ENCODE measurements around the gene MPV17L2. TPM values are rescaled to one million over a fixed set of nuclear protein-coding genes. Genes with fewer than 3 reads are reported as not detected.

The MPV17L2 gene
- total RNA-seq, 4 donors from 2014 or later = 4.7 to 57.7 (median 29.3) TPM

- intact Hi-C loops (cut with DNase I) = no loop called here
- no peaks in the 10 kb centered on the region for H3K9me3 ChIP-seq
- peaks cover 7 to 24% of the 10 kb centered on the region in 2 donors for H3K4me1 ChIP-seq
- peaks cover 12% of the 10 kb centered on the region for H3K27me3 ChIP-seq
- no peak for DNase-seq
- no peaks in the 10 kb centered on the region for H3K36me3 ChIP-seq
- WGBS, 2 donors = 70 to 84% methylated on average over 6 of the region's 6 CpGs
- TF ChIP-seq CTCF (IDR thresholded peaks at IDR 0.05) = no peak
- TF ChIP-seq POLR2A (IDR thresholded peaks at IDR 0.05) = no peak
- H3K27ac ChIP-seq = no peak overlapping the region
- no peak overlapping the region for H3K4me3 ChIP-seq (replicated peaks in 1 of 3)
Measured at GRCh38 chr19:18227781-18228271, 34.8 kb downstream of the MPV17L2 start.

GRCh38 chr19:18229474-18229873 is 36.5 kb downstream of the MPV17L2 start:
- intact Hi-C loops (cut with DNase I) = no loop called here
- no peak overlapping the region for H3K27ac ChIP-seq
- WGBS, 2 donors = 73 to 75% methylated on average over 5 of the region's 5 CpGs
- H3K27me3 ChIP-seq = peaks cover 18% of the 10 kb centered on the region
- H3K4me1 ChIP-seq = peaks cover 7 to 19% of the 10 kb centered on the region in 2 donors
- no peak overlapping the region for H3K4me3 ChIP-seq (replicated peaks in 1 of 3)
- H3K36me3 ChIP-seq = no peaks in the 10 kb centered on the region
- TF ChIP-seq CTCF (IDR thresholded peaks at IDR 0.05) (peak in 4 of 6 experiments; percentile 12 to 44 (median 30)), POLR2A (IDR thresholded peaks at IDR 0.05) (no peak)
- no peak for DNase-seq
- no peaks in the 10 kb centered on the region for H3K9me3 ChIP-seq

DNA sequence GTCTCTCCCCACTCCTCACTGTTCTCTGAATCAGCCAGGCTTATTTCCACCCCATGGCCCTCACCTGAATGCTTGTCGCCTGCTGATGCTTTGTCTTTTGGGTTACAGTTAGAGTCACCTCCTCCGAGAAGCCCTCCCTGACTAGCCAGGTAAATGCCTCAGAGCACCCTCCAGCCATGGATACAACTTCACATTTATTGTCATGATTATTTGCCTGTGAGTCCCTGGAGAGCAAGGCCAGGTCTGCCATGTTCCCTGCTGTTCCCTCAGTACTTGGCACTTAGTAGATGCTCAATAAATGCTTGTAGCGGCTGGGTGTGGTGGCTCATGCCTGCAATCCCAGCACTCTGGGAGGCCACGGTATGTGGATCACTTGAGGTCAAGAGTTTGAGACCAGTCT is 36.9 kb downstream of the MPV17L2 start:
- no peak overlapping the region for H3K27ac ChIP-seq
- intact Hi-C loops (cut with DNase I) = no loop called here
- no peaks in the 10 kb centered on the region for H3K9me3 ChIP-seq
- H3K4me1 ChIP-seq = peaks cover 4 to 16% of the 10 kb centered on the region in 2 donors
- H3K27me3 ChIP-seq = peaks cover 16% of the 10 kb centered on the region
- WGBS, 2 donors = 74 to 88% methylated on average over 4 of the region's 4 CpGs
- no peaks in the 10 kb centered on the region for H3K36me3 ChIP-seq
- no peak for DNase-seq
- H3K4me3 ChIP-seq (replicated peaks in 1 of 3) = no peak overlapping the region
- TF ChIP-seq POLR2A (IDR thresholded peaks at IDR 0.05) (no peak), CTCF (IDR thresholded peaks at IDR 0.05) (no peak)

DNA sequence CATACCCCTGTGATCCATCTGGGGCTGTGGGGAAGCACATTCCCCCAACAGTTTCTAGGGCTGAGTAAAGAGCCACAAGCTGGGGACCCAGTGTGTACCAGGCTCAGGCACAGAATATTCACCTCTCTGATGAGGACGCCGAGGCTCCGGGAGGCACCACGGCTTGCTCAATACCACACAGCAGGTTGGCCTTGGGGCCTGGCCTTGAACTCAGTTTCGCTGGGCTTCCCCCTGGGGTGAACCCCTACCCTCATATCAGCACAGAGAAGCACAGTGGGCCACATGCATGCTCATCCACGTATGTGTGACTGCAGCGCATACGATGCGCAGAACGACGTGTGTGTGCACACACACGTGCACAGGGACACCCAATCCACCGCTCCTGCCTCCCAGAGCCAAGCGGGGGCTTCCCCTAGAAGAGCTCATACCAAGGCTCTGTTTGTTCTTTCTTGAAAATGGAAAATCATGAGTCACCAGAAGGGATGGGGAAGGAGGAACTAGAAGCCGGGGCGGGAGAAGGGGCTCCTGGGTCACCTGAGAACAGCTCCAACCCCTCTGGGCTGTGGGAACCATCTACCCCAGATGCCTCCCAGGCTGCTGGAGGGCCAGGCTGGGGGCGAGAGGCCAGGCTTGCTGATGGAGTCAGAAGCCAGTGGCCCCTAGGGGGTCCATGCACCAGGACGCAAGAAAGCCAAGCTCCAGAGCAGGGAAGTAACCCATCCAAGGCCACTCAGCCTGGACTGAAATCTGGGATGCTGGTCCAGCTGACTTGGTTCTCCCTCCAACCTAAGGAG is 38.1 kb downstream of the MPV17L2 start:
- no peak for DNase-seq
- Histone ChIP-seq H3K27me3 (peaks cover 10% of the 10 kb centered on the region), H3K27ac (no peak overlapping the region), H3K36me3 (no peaks in the 10 kb centered on the region), H3K9me3 (no peaks in the 10 kb centered on the region), H3K4me3 (replicated peaks in 1 of 3) (no peak overlapping the region), H3K4me1 (peaks cover 0 to 4% of the 10 kb centered on the region in 2 donors)
- no peak for TF ChIP-seq POLR2A (IDR thresholded peaks at IDR 0.05)
- TF ChIP-seq CTCF (IDR thresholded peaks at IDR 0.05) = no peak
- WGBS, 2 donors = 65 to 73% methylated on average over 15 of the region's 18 CpGs
- intact Hi-C loops (cut with DNase I) = no loop called here

- TF ChIP-seq POLR2A (IDR thresholded peaks at IDR 0.05) (no peak), CTCF (IDR thresholded peaks at IDR 0.05) (no peak)
- intact Hi-C loops (cut with DNase I) = no loop called here
- Histone ChIP-seq H3K4me3 (replicated peaks in 1 of 3) (no peak overlapping the region), H3K36me3 (no peaks in the 10 kb centered on the region), H3K4me1 (no peaks in the 10 kb centered on the region), H3K27me3 (peaks cover 10% of the 10 kb centered on the region), H3K9me3 (no peaks in the 10 kb centered on the region), H3K27ac (no peak overlapping the region)
- DNase-seq = no peak
- WGBS, 2 donors = 33 to 38% methylated on average over 4 of the region's 4 CpGs
Measured at GRCh38 chr19:18231775-18232174, 38.8 kb downstream of the MPV17L2 start.

All from thyroid gland (tissue), 4 donors.